HUDEP-2 (cell line): Measurements from ENCODE around the gene RAB3A.
"Not testable (repeated sequence)": the region's sequence is repeated elsewhere in the genome, so short reads cannot be mapped to it uniquely, and the experiment has no call there.

ENCODE experiments used
- DNase-seq, 76 experiments: peaks; one replicate each; lab custom pipeline; 2025; ENCODE audit not compliant: unreplicated experiment in 76 of 76; lab: John Stamatoyannopoulos, UW

The RAB3A gene

GRCh38 chr19:18172331-18173053 lies 31.4 kb downstream of the RAB3A start:
- peak in 1 of 76 experiments; percentile 27 for DNase-seq

GRCh38 chr19:18171605-18172327 lies 32.1 kb downstream of the RAB3A start:
- DNase-seq: peak in 28 of 76 experiments; percentile 15 to 65 (median 34)

- no peak for DNase-seq
Observed at GRCh38 chr19:18170714-18171255, 33.1 kb downstream of the RAB3A start.

- DNase-seq: no peak
Observed at GRCh38 chr19:18168673-18169381, 35.0 kb downstream of the RAB3A start.

- peak in 55 of 76 experiments; percentile 9 to 73 (median 47) for DNase-seq
Observed at GRCh38 chr19:18167975-18168645, 35.7 kb downstream of the RAB3A start.

GRCh38 chr19:18167011-18167410 lies 36.8 kb downstream of the RAB3A start:
- no peak for DNase-seq

- no peak for DNase-seq
Observed at GRCh38 chr19:18165794-18166544, 37.9 kb downstream of the RAB3A start.

- no peak for DNase-seq
Observed at GRCh38 chr19:18164072-18164471, 39.8 kb downstream of the RAB3A start.

GRCh38 chr19:18161636-18162002 lies 42.2 kb downstream of the RAB3A start:
- peak in 1 of 76 experiments; percentile 50 for DNase-seq

- DNase-seq: peak in 64 of 76 experiments; percentile 25 to 98 (median 73)
Observed at GRCh38 chr19:18160971-18161635, 42.7 kb downstream of the RAB3A start.

- peak in 71 of 76 experiments; percentile 31 to 98 (median 72) for DNase-seq
Observed at GRCh38 chr19:18160493-18160970, 43.3 kb downstream of the RAB3A start.

GRCh38 chr19:18159810-18160209 lies 44.0 kb downstream of the RAB3A start:
- no peak for DNase-seq

GRCh38 chr19:18159059-18159616 lies 44.7 kb downstream of the RAB3A start:
- DNase-seq: not testable (repeated sequence)

- peak in 1 of 76 experiments; percentile 12 for DNase-seq
Observed at GRCh38 chr19:18158467-18158866, 45.4 kb downstream of the RAB3A start.

- DNase-seq: peak in 51 of 76 experiments; percentile 18 to 66 (median 42)
Observed at GRCh38 chr19:18157465-18158063, 46.3 kb downstream of the RAB3A start.

- peak; percentile 88 to 100 (median 99) for DNase-seq
Observed at GRCh38 chr19:18156841-18157464, 46.9 kb downstream of the RAB3A start.

GRCh38 chr19:18156268-18156667 lies 47.6 kb downstream of the RAB3A start:
- DNase-seq: peak in 21 of 76 experiments; percentile 7 to 67 (median 37)
